GM19397 (cell line): Measurements from ENCODE around the gene JKAMP.

Experiments
- ATAC-seq: cut with Tn5 transposase; IDR thresholded peaks from one replicate; pipeline ENCODE4 v1.9.1; 2021; ENCODE audit warnings: mild to moderate bottlenecking, moderate library complexity; ENCODE audit not compliant: unreplicated experiment

Gene JKAMP

GRCh38 chr14:59480166-59480565 is 4.2 kb upstream of the JKAMP start:
- ATAC-seq = no peak

GRCh38 chr14:59481407-59481806 is 2.9 kb upstream of the JKAMP start:
- ATAC-seq = no peak

- ATAC-seq = no peak
Observed at GRCh38 chr14:59481871-59482540, 2.3 kb upstream of the JKAMP start.

GRCh38 chr14:59482541-59483331 is 1.6 kb upstream of the JKAMP start:
- no peak for ATAC-seq

GRCh38 chr14:59483363-59483762 is 954 bp upstream of the JKAMP start:
- no peak for ATAC-seq

GRCh38 chr14:59484639-59485175 is 390 bp downstream of the JKAMP start:
- ATAC-seq = peak; percentile 43

- no peak for ATAC-seq
Observed at GRCh38 chr14:59490756-59491155, 6.4 kb downstream of the JKAMP start.

GRCh38 chr14:59492384-59492783 is 8.1 kb downstream of the JKAMP start:
- no peak for ATAC-seq

GRCh38 chr14:59500732-59501131 is 16.4 kb downstream of the JKAMP start:
- no peak for ATAC-seq

GRCh38 chr14:59503256-59503655 is 18.9 kb downstream of the JKAMP start:
- ATAC-seq = no peak

GRCh38 chr14:59507063-59507751 is 22.9 kb downstream of the JKAMP start:
- peak; percentile 83 for ATAC-seq

GRCh38 chr14:59507752-59508103 is 23.4 kb downstream of the JKAMP start:
- ATAC-seq = peak; percentile 25

GRCh38 chr14:59509101-59509500 is 24.8 kb downstream of the JKAMP start:
- no peak for ATAC-seq

GRCh38 chr14:59510001-59510400 is 25.7 kb downstream of the JKAMP start:
- ATAC-seq = no peak

- no peak for ATAC-seq
Observed at GRCh38 chr14:59510966-59511365, 26.6 kb downstream of the JKAMP start.

GRCh38 chr14:59511916-59512575 is 27.7 kb downstream of the JKAMP start:
- peak; percentile 52 for ATAC-seq

- no peak for ATAC-seq
Observed at GRCh38 chr14:59520224-59520623, 35.9 kb downstream of the JKAMP start.

GRCh38 chr14:59529189-59529588 is 44.9 kb downstream of the JKAMP start:
- ATAC-seq = no peak

- no peak for ATAC-seq
Observed at GRCh38 chr14:59530349-59530748, 46.0 kb downstream of the JKAMP start.

GRCh38 chr14:59532419-59532818 is 48.1 kb downstream of the JKAMP start:
- no peak for ATAC-seq

GRCh38 chr14:59534361-59534987 is 50.2 kb downstream of the JKAMP start:
- no peak for ATAC-seq
